Epithelial cell of proximal tubule (primary cell): ENCODE results near the gene MESD. TPM values are rescaled to one million over a fixed set of nuclear protein-coding genes. Genes with fewer than 3 reads are reported as not detected.

Source experiments
- DNase-seq: peaks from one replicate; pipeline ENCODE4 v3.0.0-alpha.2; 2011; ENCODE audit warnings: low read depth
- H3K4me3 ChIP-seq: 2 replicates; pipeline ENCODE4 v1.5.1; 2011; ENCODE audit warnings: low read depth, mild to moderate bottlenecking, low read length
- CTCF ChIP-seq: conservative IDR thresholded peaks from 2 replicates; pipeline ENCODE4 v1.5.1; 2012; ENCODE audit warnings: low read depth, mild to moderate bottlenecking, low read length
- total RNA-seq: library from RNA; depleted of rRNA; stranded (reverse); fragments of >200 nt; gene quantifications from 2 replicates; pipeline ENCODE4 v1.2.3, GENCODE V29; 2015

MESD gene
- total RNA-seq, 1 donor from 2014 or later, result 27.0 TPM

GRCh38 chr15:80953953-80954778 lies 35.5 kb downstream of the MESD start:
- no peak overlapping the region for H3K4me3 ChIP-seq
- no peak for TF ChIP-seq CTCF
- no peak for DNase-seq

- H3K4me3 ChIP-seq, result no peak overlapping the region
- no peak for TF ChIP-seq CTCF
- no peak for DNase-seq
Measured at GRCh38 chr15:80953001-80953952, 36.3 kb downstream of the MESD start.

DNA sequence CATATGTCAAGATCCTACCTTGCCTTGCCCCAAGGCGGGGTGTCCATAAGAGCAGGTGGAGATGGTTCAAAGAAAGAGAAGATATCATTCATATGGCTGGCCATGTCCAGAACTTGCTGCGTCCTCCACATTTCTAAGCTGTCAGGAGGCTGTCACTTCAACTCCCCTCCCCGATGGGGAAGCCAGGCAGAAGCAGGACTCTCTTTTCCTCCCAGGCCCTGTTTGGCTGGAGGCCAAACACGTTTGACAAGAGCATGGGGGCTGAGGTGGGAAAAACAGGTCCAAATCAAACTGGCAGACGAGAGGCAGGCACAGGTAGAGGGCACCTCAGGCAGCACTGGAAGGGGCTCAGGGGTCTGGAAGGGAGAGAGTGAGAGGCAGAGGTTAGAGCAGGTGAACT lies 37.7 kb downstream of the MESD start:
- no peak for TF ChIP-seq CTCF
- no peak for DNase-seq

DNA sequence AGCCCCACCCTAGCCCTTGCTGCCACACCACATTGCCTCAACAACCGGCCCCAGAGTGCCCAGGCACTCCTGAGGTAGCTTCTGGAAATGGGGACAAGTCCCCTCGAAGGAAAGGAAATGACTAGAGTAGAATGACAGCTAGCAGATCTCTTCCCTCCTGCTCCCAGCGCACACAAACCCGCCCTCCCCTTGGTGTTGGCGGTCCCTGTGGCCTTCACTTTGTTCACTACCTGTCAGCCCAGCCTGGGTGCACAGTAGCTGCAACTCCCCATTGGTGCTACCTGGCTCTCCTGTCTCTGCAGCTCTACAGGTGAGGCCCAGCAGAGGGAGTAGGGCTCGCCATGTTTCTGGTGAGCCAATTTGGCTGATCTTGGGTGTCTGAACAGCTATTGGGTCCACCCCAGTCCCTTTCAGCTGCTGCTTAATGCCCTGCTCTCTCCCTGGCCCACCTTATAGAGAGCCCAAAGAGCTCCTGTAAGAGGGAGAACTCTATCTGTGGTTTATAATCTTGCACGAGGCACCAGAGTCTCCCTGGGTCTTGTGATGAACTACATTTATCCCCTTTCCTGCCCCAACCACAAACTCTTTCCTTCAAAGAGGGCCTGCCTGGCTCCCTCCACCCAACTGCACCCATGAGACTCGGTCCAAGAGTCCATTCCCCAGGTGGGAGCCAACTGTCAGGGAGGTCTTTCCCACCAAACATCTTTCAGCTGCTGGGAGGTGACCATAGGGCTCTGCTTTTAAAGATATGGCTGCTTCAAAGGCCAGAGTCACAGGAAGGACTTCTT lies 39.1 kb downstream of the MESD start:
- no peak for TF ChIP-seq CTCF
- H3K4me3 ChIP-seq, result no peak overlapping the region
- DNase-seq, result no peak

More for the DNA sequence above, 37.7 kb downstream of the MESD start:
- H3K4me3 ChIP-seq, result no peak overlapping the region

- DNase-seq, result no peak
- TF ChIP-seq CTCF, result no peak
- H3K4me3 ChIP-seq, result no peak overlapping the region
Measured at GRCh38 chr15:80949756-80950155, 39.9 kb downstream of the MESD start.

GRCh38 chr15:80948651-80949292 lies 40.8 kb downstream of the MESD start:
- no peak overlapping the region for H3K4me3 ChIP-seq
- DNase-seq, result no peak
- no peak for TF ChIP-seq CTCF
